Progenitor cell of endocrine pancreas (in vitro differentiated cells): ENCODE results near the gene AADACL3. TPM values are rescaled to one million over a fixed set of nuclear protein-coding genes. Genes with fewer than 3 reads are reported as not detected.
"Not testable (repeated sequence)": the region's sequence is repeated elsewhere in the genome, so short reads cannot be mapped to it uniquely, and the experiment has no call there.

ENCODE experiments used
- DNase-seq: peaks from one replicate; pipeline ENCODE4 v3.0.0; 2021; ENCODE audit warnings: low spot score; ENCODE audit not compliant: unreplicated experiment
- H3K27ac Mint-ChIP-seq: 2 replicates; pipeline ENCODE4 v1.8.0; 2021; ENCODE audit warnings: mild to moderate bottlenecking, moderate library complexity, mixed read lengths
- H3K27me3 Mint-ChIP-seq: 2 replicates; pipeline ENCODE4 v1.8.0; 2021; ENCODE audit warnings: mixed read lengths
- H3K36me3 Mint-ChIP-seq: 2 replicates; pipeline ENCODE4 v1.8.0; 2022; ENCODE audit warnings: mixed read lengths; ENCODE audit not compliant: insufficient read depth
- H3K4me1 Mint-ChIP-seq: 2 replicates; pipeline ENCODE4 v1.8.0; 2021; ENCODE audit warnings: low read depth, mixed read lengths
- H3K4me3 Mint-ChIP-seq: 2 replicates; pipeline ENCODE4 v1.8.0; 2021; ENCODE audit warnings: low read depth, mild to moderate bottlenecking, moderate library complexity, mixed read lengths
- H3K9me3 Mint-ChIP-seq: 2 replicates; pipeline ENCODE4 v1.8.0; 2021; ENCODE audit warnings: low read depth, mixed read lengths
- total RNA-seq: library from RNA; stranded (reverse); gene quantifications from 2 replicates; pipeline ENCODE4 v1.2.1, GENCODE V29; 2021
- TF ChIP-seq, protein P1 (sequence below): fragments of 200-600 bp; sonication (generic); IDR thresholded peaks from one replicate; pipeline ENCODE4 v1.5.0; 2021; ENCODE audit warnings: antibody characterized with exemption, mild to moderate bottlenecking; ENCODE audit not compliant: unreplicated experiment

AADACL3 gene
- total RNA-seq, 1 donor from 2014 or later = not detected

DNA sequence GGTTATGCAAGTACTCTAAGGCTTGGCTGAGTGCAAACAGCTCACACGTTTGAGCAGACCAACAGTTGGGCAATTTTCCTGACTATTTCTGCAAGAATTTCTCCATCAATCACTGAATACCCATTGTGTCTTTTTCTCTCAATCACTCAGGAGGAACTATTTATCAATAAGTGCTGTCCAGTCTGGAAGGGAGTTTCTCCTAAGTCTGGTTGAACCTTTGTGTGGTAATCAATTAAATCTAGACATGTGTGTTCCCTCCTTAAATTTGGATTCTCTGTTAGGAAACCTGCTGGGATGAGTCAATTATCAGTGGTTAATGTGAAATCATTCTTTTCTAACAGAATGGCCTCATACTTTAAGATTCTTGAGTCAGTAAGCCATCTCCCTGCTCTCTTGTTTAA lies 6.8 kb upstream of the AADACL3 start:
- Mint-ChIP-seq H3K4me3 (no peak overlapping the region), H3K9me3 (peaks cover 4% of the 10 kb centered on the region), H3K27ac (no peak overlapping the region), H3K4me1 (peaks cover 3% of the 10 kb centered on the region), H3K36me3 (no peaks in the 10 kb centered on the region), H3K27me3 (no peaks in the 10 kb centered on the region)
- DNase-seq = no peak
- TF ChIP-seq, protein P1, sequence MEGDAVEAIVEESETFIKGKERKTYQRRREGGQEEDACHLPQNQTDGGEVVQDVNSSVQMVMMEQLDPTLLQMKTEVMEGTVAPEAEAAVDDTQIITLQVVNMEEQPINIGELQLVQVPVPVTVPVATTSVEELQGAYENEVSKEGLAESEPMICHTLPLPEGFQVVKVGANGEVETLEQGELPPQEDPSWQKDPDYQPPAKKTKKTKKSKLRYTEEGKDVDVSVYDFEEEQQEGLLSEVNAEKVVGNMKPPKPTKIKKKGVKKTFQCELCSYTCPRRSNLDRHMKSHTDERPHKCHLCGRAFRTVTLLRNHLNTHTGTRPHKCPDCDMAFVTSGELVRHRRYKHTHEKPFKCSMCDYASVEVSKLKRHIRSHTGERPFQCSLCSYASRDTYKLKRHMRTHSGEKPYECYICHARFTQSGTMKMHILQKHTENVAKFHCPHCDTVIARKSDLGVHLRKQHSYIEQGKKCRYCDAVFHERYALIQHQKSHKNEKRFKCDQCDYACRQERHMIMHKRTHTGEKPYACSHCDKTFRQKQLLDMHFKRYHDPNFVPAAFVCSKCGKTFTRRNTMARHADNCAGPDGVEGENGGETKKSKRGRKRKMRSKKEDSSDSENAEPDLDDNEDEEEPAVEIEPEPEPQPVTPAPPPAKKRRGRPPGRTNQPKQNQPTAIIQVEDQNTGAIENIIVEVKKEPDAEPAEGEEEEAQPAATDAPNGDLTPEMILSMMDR = no peak

DNA sequence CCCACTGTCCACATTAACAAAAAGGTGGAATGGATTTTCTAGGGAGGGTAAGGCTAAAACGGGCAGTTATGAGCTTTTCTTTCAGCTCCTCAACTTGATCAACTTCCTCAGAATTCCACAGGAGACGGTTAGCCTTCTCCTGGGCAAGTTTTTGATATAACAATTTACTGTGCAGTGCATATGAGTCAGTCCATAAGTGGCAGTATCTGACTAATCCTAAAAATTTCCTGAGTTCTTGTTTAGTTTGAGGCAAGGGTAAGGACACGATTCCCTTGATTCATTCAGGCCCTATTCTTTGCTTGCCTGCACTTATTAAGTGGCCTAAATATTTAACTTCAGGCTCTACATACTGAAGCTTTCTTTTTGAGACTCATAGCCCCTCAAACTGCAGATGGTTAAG lies 6.2 kb upstream of the AADACL3 start:
- Mint-ChIP-seq H3K9me3 (no peaks in the 10 kb centered on the region), H3K4me3 (no peak overlapping the region), H3K4me1 (peaks cover 3% of the 10 kb centered on the region), H3K36me3 (no peaks in the 10 kb centered on the region), H3K27ac (no peak overlapping the region), H3K27me3 (no peaks in the 10 kb centered on the region)
- TF ChIP-seq, protein P1 = no peak
- DNase-seq = no peak

DNA sequence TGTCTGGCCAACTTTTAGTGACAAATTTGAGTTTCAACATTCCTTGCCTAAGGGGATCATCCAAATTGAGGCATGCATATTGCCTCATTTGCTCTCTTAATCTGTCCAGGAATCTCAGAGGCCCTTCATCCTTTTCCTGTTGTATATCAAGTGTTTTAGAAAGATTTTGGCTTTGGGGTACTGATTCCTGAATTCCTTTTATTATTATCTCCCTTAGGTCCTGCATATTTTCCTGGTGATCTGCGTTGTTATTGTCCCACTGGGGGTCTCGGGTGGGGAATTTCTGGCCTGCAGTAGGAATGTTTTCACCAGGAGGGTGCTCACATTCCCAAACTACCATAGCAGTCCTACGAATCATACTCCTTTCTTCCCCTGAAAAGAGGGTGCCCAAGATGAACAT lies 4.4 kb upstream of the AADACL3 start:
- DNase-seq = no peak
- TF ChIP-seq, protein P1 = no peak
- Mint-ChIP-seq H3K36me3 (no peaks in the 10 kb centered on the region), H3K4me3 (no peak overlapping the region), H3K9me3 (no peaks in the 10 kb centered on the region), H3K27ac (no peak overlapping the region), H3K4me1 (peaks cover 3% of the 10 kb centered on the region), H3K27me3 (no peaks in the 10 kb centered on the region)

DNA sequence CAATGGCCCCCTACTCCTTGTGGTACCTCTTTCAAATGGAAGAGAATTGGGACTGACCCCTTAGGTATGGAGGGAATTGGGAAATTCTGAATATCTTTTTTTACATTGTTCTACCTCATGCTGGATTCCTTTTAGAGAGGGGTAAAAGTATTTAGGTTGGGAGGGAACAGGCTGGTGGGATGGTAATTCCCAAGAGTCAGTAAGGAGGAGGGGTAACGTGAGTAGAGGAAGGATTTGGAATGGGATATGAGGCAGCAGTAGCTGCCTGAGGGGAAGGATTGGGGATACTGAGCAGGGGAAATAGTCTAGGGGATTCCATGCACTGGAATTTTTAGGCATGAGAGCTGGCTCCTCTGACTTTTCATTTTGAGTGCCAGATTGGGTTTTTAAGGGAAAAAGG lies 3.8 kb upstream of the AADACL3 start:
- H3K36me3 Mint-ChIP-seq = no peaks in the 10 kb centered on the region
- no peaks in the 10 kb centered on the region for H3K27me3 Mint-ChIP-seq
- H3K4me1 Mint-ChIP-seq = peaks cover 3% of the 10 kb centered on the region
- no peak overlapping the region for H3K27ac Mint-ChIP-seq
- TF ChIP-seq, protein P1 = no peak
- no peak overlapping the region for H3K4me3 Mint-ChIP-seq
- H3K9me3 Mint-ChIP-seq = no peaks in the 10 kb centered on the region
- no peak for DNase-seq

DNA sequence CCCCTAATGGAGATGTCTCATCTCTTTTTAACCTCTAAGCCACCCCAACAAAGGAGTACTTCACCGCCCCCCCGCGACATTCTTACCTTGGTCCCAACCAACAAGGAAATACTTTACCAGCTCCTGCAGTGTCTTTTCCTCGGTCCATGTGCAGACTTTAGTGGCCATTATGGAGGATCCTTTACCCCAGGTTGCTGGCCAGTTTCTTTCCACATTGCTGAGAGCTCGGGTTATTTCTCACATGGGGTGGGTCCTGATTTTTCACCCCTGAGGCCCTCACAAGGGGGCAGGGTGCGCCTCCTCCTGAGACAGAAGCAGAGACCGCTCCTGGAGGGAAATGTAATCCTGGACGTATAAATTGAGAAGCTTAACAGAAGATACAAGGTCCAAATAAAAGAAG lies 3.0 kb upstream of the AADACL3 start:
- H3K4me1 Mint-ChIP-seq = peaks cover 3% of the 10 kb centered on the region
- H3K27ac Mint-ChIP-seq = no peak overlapping the region
- H3K36me3 Mint-ChIP-seq = no peaks in the 10 kb centered on the region
- no peak for DNase-seq
- H3K27me3 Mint-ChIP-seq = no peaks in the 10 kb centered on the region
- TF ChIP-seq, protein P1 = no peak
- H3K4me3 Mint-ChIP-seq = no peak overlapping the region
- H3K9me3 Mint-ChIP-seq = no peaks in the 10 kb centered on the region

DNA sequence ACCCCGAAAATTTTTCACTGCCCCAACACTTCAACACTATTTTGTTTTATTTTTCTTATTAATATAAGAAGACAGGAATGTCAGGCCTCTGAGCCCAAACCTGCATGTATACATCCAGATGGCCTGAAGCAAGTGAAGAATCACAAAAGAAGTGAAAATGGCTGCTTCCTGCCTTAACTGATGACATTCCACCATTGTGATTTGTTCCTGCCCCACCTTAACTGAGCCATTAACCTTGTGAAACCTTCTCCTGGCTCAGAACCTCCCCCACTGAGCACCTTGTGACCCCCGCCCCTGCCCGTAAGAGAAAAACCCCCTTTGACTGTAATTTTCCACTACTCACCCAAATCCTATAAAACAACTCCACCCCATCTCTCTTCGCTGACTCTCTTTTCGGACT lies 2.3 kb upstream of the AADACL3 start:
- H3K27ac Mint-ChIP-seq, H3K4me3 Mint-ChIP-seq, DNase-seq, H3K4me1 Mint-ChIP-seq, H3K36me3 Mint-ChIP-seq, H3K27me3 Mint-ChIP-seq, H3K9me3 Mint-ChIP-seq: not testable (repeated sequence)
